CD4-positive, alpha-beta memory T cell (primary cell): Measurements from ENCODE around the gene TNFRSF18. TPM values are rescaled to one million over a fixed set of nuclear protein-coding genes. Genes with fewer than 3 reads are reported as not detected.

Experiments
- CTCF ChIA-PET: fragments of 350-600 bp; sonication (Branson Sonifier 250); formaldehyde crosslinking; loops from one replicate; lab custom pipeline; 2021; ENCODE audit warnings: inconsistent platforms; ENCODE audit not compliant: partially characterized antibody; lab: Charles Lee
- POLR2A ChIA-PET: fragments of 350-600 bp; sonication (Branson Sonifier 250); formaldehyde crosslinking; loops from one replicate; lab custom pipeline; 2021; ENCODE audit not compliant: partially characterized antibody; lab: Charles Lee
- DNase-seq, 5 donors: peaks; one replicate each; pipeline versions ENCODE4 v3.0.0 to v3.0.0-alpha.2; 2020 to 2022; ENCODE audit warnings: mixed read lengths in 1 of 5
- H3K27ac ChIP-seq: one replicate; pipeline ENCODE4 v1.7.0; 2013; ENCODE audit warnings: low read depth, low read length
- H3K27me3 ChIP-seq: 2 replicates; pipeline ENCODE4 v1.7.0; 2013; ENCODE audit warnings: mild to moderate bottlenecking, low read length, moderate library complexity; ENCODE audit not compliant: insufficient read depth
- H3K36me3 ChIP-seq: 2 replicates; pipeline ENCODE4 v1.7.0; 2013; ENCODE audit warnings: mild to moderate bottlenecking, low read length, moderate library complexity; ENCODE audit not compliant: insufficient read depth
- H3K4me1 ChIP-seq: 2 replicates; pipeline ENCODE4 v1.7.0; 2013; ENCODE audit warnings: mild to moderate bottlenecking, low read length, moderate library complexity; ENCODE audit not compliant: insufficient read depth
- H3K4me3 ChIP-seq, 2 donors: one replicate each; pipeline ENCODE4 v1.7.0; 2013; ENCODE audit warnings: low read length in 2 of 2, mild to moderate bottlenecking in 1 of 2
- H3K9me3 ChIP-seq, 2 donors: one replicate each; pipeline ENCODE4 v1.7.0; 2013; ENCODE audit warnings: low read length in 2 of 2, control low read depth in 1 of 2; ENCODE audit not compliant: control insufficient read depth in 1 of 2
- H3K27ac Mint-ChIP-seq, 7 donors: one replicate each; pipeline ENCODE4 v1.8.0; 2020 to 2021; ENCODE audit warnings: mixed read lengths in 7 of 7, mild to moderate bottlenecking in 6 of 7, inconsistent platforms in 3 of 7, moderate library complexity in 3 of 7
- H3K27me3 Mint-ChIP-seq, 2 donors: one replicate each; pipeline ENCODE4 v1.8.0; 2020 to 2021; ENCODE audit warnings: mixed read lengths in 2 of 2
- H3K36me3 Mint-ChIP-seq, 2 donors: one replicate each; pipeline ENCODE4 v1.8.0; 2020 to 2021; ENCODE audit warnings: mixed read lengths in 2 of 2, inconsistent platforms in 1 of 2, mild to moderate bottlenecking in 1 of 2
- H3K4me1 Mint-ChIP-seq, 4 donors: one replicate each; pipeline ENCODE4 v1.8.0; 2020 to 2021; ENCODE audit warnings: mixed read lengths in 4 of 4, mild to moderate bottlenecking in 1 of 4
- H3K4me3 Mint-ChIP-seq, 8 donors: one replicate each; pipeline ENCODE4 v1.8.0; 2020 to 2021; ENCODE audit warnings: mixed read lengths in 8 of 8, mild to moderate bottlenecking in 7 of 8, moderate library complexity in 6 of 8, inconsistent platforms in 3 of 8
- H3K9me3 Mint-ChIP-seq, 8 donors: one replicate each; pipeline ENCODE4 v1.8.0; 2020 to 2021; ENCODE audit warnings: mixed read lengths in 8 of 8, mild to moderate bottlenecking in 5 of 8, inconsistent platforms in 3 of 8, moderate library complexity in 1 of 8
- intact Hi-C: fragments of 100-400 bp; cut with micrococcal nuclease; formaldehyde crosslinking; loops from one replicate; pipeline ENCODE4 v1.15.1; 2023
- microRNA-seq: library from miRNA; unstranded; fragments of <30 nt; microRNA quantifications from one replicate; pipeline ENCODE4 v1.2.0, GENCODE V29; 2021; ENCODE audit warnings: borderline replicate concordance, borderline number of aligned reads, borderline microRNAs expressed, mixed read lengths
- polyA plus RNA-seq, 2 donors: library from polyadenylated mRNA; unstranded; fragments of 300-500 nt; fragmentation: Illumina TruSeq; gene quantifications; one replicate each; pipeline ENCODE4 v1.2.3, GENCODE V29; 2021
- total RNA-seq, 2 experiments: library from RNA; stranded (reverse); gene quantifications; one replicate each; pipeline ENCODE4 v1.2.3, GENCODE V29; 2021

The TNFRSF18 gene
- total and polyA plus RNA-seq, 4 experiments from 2014 or later = 8.0 to 27.1 (median 15.4) TPM

- H3K4me3 ChIP-seq = no peak overlapping the region
- Mint-ChIP-seq H3K27ac (peak overlapping the region in 5 of 7 donors; percentile 24 to 69 (median 57)), H3K9me3 (peaks cover 5 to 34% (median 20%) of the 10 kb centered on the region in 8 donors), H3K4me3 (peak overlapping the region in 3 of 8 donors; percentile 13 to 49 (median 20)), H3K27me3 (no peaks in the 10 kb centered on the region), H3K4me1 (peaks cover 0 to 14% (median 4%) of the 10 kb centered on the region in 4 donors), H3K36me3 (peaks cover 0 to 1% of the 10 kb centered on the region in 2 donors)
- ChIA-PET CTCF (no interaction called here), POLR2A (interaction anchor here (1.5 kb wide), 2 partner anchors 53 to 76 kb away, joined by 3 to 4 read pairs; no protein-coding TSS in a partner anchor)
- H3K9me3 ChIP-seq = peaks cover 0 to 5% of the 10 kb centered on the region in 2 donors
- no peak for DNase-seq
- H3K27ac ChIP-seq = no peak overlapping the region
- intact Hi-C loops = loop anchor here (5.0 kb wide), 1 partner anchor 52 kb away; the partner anchor contains the start of gene TNFRSF18
- H3K36me3 ChIP-seq = no peaks in the 10 kb centered on the region
- peaks cover 8% of the 10 kb centered on the region for H3K4me1 ChIP-seq
- no peaks in the 10 kb centered on the region for H3K27me3 ChIP-seq
These were observed 51.1 kb downstream of the TNFRSF18 start for GRCh38 chr1:1155258-1155657.

GRCh38 chr1:1153874-1154273 lies 52.5 kb downstream of the TNFRSF18 start:
- peaks cover 0 to 14% (median 4%) of the 10 kb centered on the region in 4 donors for H3K4me1 Mint-ChIP-seq
- no peaks in the 10 kb centered on the region for H3K27me3 Mint-ChIP-seq
- peak overlapping the region; percentile 26 to 89 (median 73) for H3K27ac Mint-ChIP-seq
- no peak overlapping the region for H3K4me3 ChIP-seq
- peaks cover 8% of the 10 kb centered on the region for H3K4me1 ChIP-seq
- ChIA-PET CTCF (no interaction called here), POLR2A (interaction anchor here (1.3 kb wide), 1 partner anchor 79 kb away, joined by 3 read pairs; the partner anchor contains the start of gene B3GALT6)
- H3K36me3 ChIP-seq = no peaks in the 10 kb centered on the region
- no peak overlapping the region for H3K4me3 Mint-ChIP-seq
- peaks cover 0 to 1% of the 10 kb centered on the region in 2 donors for H3K36me3 Mint-ChIP-seq
- intact Hi-C loops = no loop called here
- H3K27me3 ChIP-seq = no peaks in the 10 kb centered on the region
- no peak overlapping the region for H3K27ac ChIP-seq
- DNase-seq = no peak
- H3K9me3 ChIP-seq = peaks cover 0 to 5% of the 10 kb centered on the region in 2 donors
- H3K9me3 Mint-ChIP-seq = peaks cover 5 to 34% (median 20%) of the 10 kb centered on the region in 8 donors

Small RNA genes lying within 50 kb of the gene (microRNA-seq; reads per million reads assigned to microRNA genes)
- gene MIR200A (1.2 reads per million), gene MIR200B (7.9 reads per million, percentile 34 among the genes with 10 or more reads in this experiment), gene MIR429 (not detected)

Other genes starting within 250 kb of the TNFRSF18 start
- gene NOC2L, start 247.3 kb downstream of the TNFRSF18 start, total RNA-seq = 10 to 100 TPM; 63.6 to 69.5 TPM
- gene NOC2L, start 247.3 kb downstream of the TNFRSF18 start, polyA plus RNA-seq = 10 to 100 TPM; 63.0 to 67.7 TPM
- 10 to 100 TPM; 43.4 to 46.5 TPM for gene KLHL17, start 246.0 kb downstream of the TNFRSF18 start, total RNA-seq
- gene KLHL17, start 246.0 kb downstream of the TNFRSF18 start, polyA plus RNA-seq = 1 to 10 TPM in 1 of 2 donors, under 1 TPM in 1; 0.89 to 1.7 TPM
- 1 to 10 TPM; 2.2 to 2.9 TPM for gene PLEKHN1, start 240.1 kb downstream of the TNFRSF18 start, total RNA-seq
- under 1 TPM in 1 of 2 donors, not detected in 1; 0.50 TPM for gene PLEKHN1, start 240.1 kb downstream of the TNFRSF18 start, polyA plus RNA-seq
- gene PERM1, start 224.5 kb downstream of the TNFRSF18 start, total RNA-seq = not detected
- under 1 TPM in 1 of 2 donors, not detected in 1; 0.16 TPM for gene PERM1, start 224.5 kb downstream of the TNFRSF18 start, polyA plus RNA-seq
- not detected for gene HES4, start 206.5 kb downstream of the TNFRSF18 start, total RNA-seq
- gene HES4, start 206.5 kb downstream of the TNFRSF18 start, polyA plus RNA-seq = under 1 TPM in 1 of 2 donors, not detected in 1; 0.36 TPM
- 10 to 100 TPM; 31.6 to 33.2 TPM for gene ISG15, start 193.1 kb downstream of the TNFRSF18 start, total RNA-seq
- gene ISG15, start 193.1 kb downstream of the TNFRSF18 start, polyA plus RNA-seq = 100 to 1,000 TPM; 212 to 309 TPM
- 1 to 10 TPM; 1.2 to 1.4 TPM for gene AGRN, start 186.5 kb downstream of the TNFRSF18 start, total RNA-seq
- gene AGRN, start 186.5 kb downstream of the TNFRSF18 start, polyA plus RNA-seq = not detected
- not detected for gene RNF223, start 132.3 kb downstream of the TNFRSF18 start, total RNA-seq
- not detected for gene RNF223, start 132.3 kb downstream of the TNFRSF18 start, polyA plus RNA-seq
- gene C1orf159, start 90.5 kb downstream of the TNFRSF18 start, total RNA-seq = 10 to 100 TPM; 15.0 to 15.1 TPM
- 1 to 10 TPM; 3.8 to 7.9 TPM for gene C1orf159, start 90.5 kb downstream of the TNFRSF18 start, polyA plus RNA-seq
- gene TTLL10, start 32.7 kb downstream of the TNFRSF18 start, total RNA-seq = not detected
- under 1 TPM; 0.27 to 0.45 TPM for gene TTLL10, start 32.7 kb downstream of the TNFRSF18 start, polyA plus RNA-seq
- gene TNFRSF4, start 7.6 kb upstream of the TNFRSF18 start, total RNA-seq = 10 to 100 TPM; 13.5 to 15.5 TPM
- gene TNFRSF4, start 7.6 kb upstream of the TNFRSF18 start, polyA plus RNA-seq = 10 to 100 TPM; 63.2 to 75.1 TPM
- 100 to 1,000 TPM; 125 to 138 TPM for gene SDF4, start 25.4 kb upstream of the TNFRSF18 start, total RNA-seq
- 100 to 1,000 TPM in 1 of 2 donors, 10 to 100 TPM in 1; 97.4 to 106 TPM for gene SDF4, start 25.4 kb upstream of the TNFRSF18 start, polyA plus RNA-seq
- 10 to 100 TPM; 23.0 to 23.7 TPM for gene B3GALT6, start 25.6 kb upstream of the TNFRSF18 start, total RNA-seq
- 10 to 100 TPM in 1 of 2 donors, 1 to 10 TPM in 1; 5.4 to 14.4 TPM for gene B3GALT6, start 25.6 kb upstream of the TNFRSF18 start, polyA plus RNA-seq
- gene C1QTNF12, start 40.1 kb upstream of the TNFRSF18 start, total RNA-seq = 1 to 10 TPM; 2.4 to 3.3 TPM
- gene C1QTNF12, start 40.1 kb upstream of the TNFRSF18 start, polyA plus RNA-seq = under 1 TPM in 1 of 2 donors, not detected in 1; 0.31 TPM
- gene UBE2J2, start 67.3 kb upstream of the TNFRSF18 start, total RNA-seq = 10 to 100 TPM; 82.8 to 92.9 TPM
- 10 to 100 TPM; 79.4 to 96.7 TPM for gene UBE2J2, start 67.3 kb upstream of the TNFRSF18 start, polyA plus RNA-seq
- 10 to 100 TPM in 1 of 2 experiments, 1 to 10 TPM in 1; 9.6 to 11.5 TPM for gene SCNN1D, start 73.8 kb upstream of the TNFRSF18 start, total RNA-seq
- gene SCNN1D, start 73.8 kb upstream of the TNFRSF18 start, polyA plus RNA-seq = under 1 TPM in 1 of 2 donors, not detected in 1; 0.25 TPM
- 10 to 100 TPM; 59.7 to 65.6 TPM for gene ACAP3, start 101.3 kb upstream of the TNFRSF18 start, total RNA-seq
- gene ACAP3, start 101.3 kb upstream of the TNFRSF18 start, polyA plus RNA-seq = 1 to 10 TPM; 5.4 to 6.9 TPM
- gene PUSL1, start 102.0 kb upstream of the TNFRSF18 start, total RNA-seq = 10 to 100 TPM; 24.1 to 27.9 TPM
- 10 to 100 TPM; 15.4 to 16.7 TPM for gene PUSL1, start 102.0 kb upstream of the TNFRSF18 start, polyA plus RNA-seq
- gene INTS11, start 118.1 kb upstream of the TNFRSF18 start, total RNA-seq = 100 to 1,000 TPM; 163 to 173 TPM
- gene INTS11, start 118.1 kb upstream of the TNFRSF18 start, polyA plus RNA-seq = 10 to 100 TPM; 68.3 to 71.3 TPM
- gene CPTP, start 118.2 kb upstream of the TNFRSF18 start, total RNA-seq = 10 to 100 TPM; 25.0 to 28.3 TPM
- gene CPTP, start 118.2 kb upstream of the TNFRSF18 start, polyA plus RNA-seq = 10 to 100 TPM; 15.4 to 26.8 TPM
- 1 to 10 TPM; 1.5 TPM for gene TAS1R3, start 124.7 kb upstream of the TNFRSF18 start, total RNA-seq
- gene TAS1R3, start 124.7 kb upstream of the TNFRSF18 start, polyA plus RNA-seq = under 1 TPM in 1 of 2 donors, not detected in 1; 0.47 TPM
- gene DVL1, start 142.8 kb upstream of the TNFRSF18 start, total RNA-seq = 10 to 100 TPM; 43.7 to 44.6 TPM
- gene DVL1, start 142.8 kb upstream of the TNFRSF18 start, polyA plus RNA-seq = 1 to 10 TPM in 1 of 2 donors, under 1 TPM in 1; 0.19 to 1.9 TPM
- gene MXRA8, start 152.0 kb upstream of the TNFRSF18 start, total RNA-seq = under 1 TPM in 1 of 2 experiments, not detected in 1; 0.35 TPM
- under 1 TPM in 1 of 2 donors, not detected in 1; 0.57 TPM for gene MXRA8, start 152.0 kb upstream of the TNFRSF18 start, polyA plus RNA-seq
- 10 to 100 TPM; 60.4 to 72.7 TPM for gene AURKAIP1, start 168.6 kb upstream of the TNFRSF18 start, total RNA-seq
- 100 to 1,000 TPM; 159 to 179 TPM for gene AURKAIP1, start 168.6 kb upstream of the TNFRSF18 start, polyA plus RNA-seq
- gene CCNL2, start 192.7 kb upstream of the TNFRSF18 start, total RNA-seq = 100 to 1,000 TPM; 388 to 394 TPM
- 10 to 100 TPM; 18.3 to 36.6 TPM for gene CCNL2, start 192.7 kb upstream of the TNFRSF18 start, polyA plus RNA-seq
- 100 to 1,000 TPM; 119 to 123 TPM for gene MRPL20, start 200.7 kb upstream of the TNFRSF18 start, total RNA-seq
- 100 to 1,000 TPM; 171 to 202 TPM for gene MRPL20, start 200.7 kb upstream of the TNFRSF18 start, polyA plus RNA-seq
- gene ANKRD65, start 214.7 kb upstream of the TNFRSF18 start, total RNA-seq = not detected
- gene ANKRD65, start 214.7 kb upstream of the TNFRSF18 start, polyA plus RNA-seq = not detected
- gene VWA1, start 229.1 kb upstream of the TNFRSF18 start, total RNA-seq = not detected
- not detected for gene VWA1, start 229.1 kb upstream of the TNFRSF18 start, polyA plus RNA-seq
- 1 to 10 TPM; 1.5 to 1.6 TPM for gene ATAD3C, start 243.1 kb upstream of the TNFRSF18 start, total RNA-seq
- 1 to 10 TPM; 1.8 to 2.1 TPM for gene ATAD3C, start 243.1 kb upstream of the TNFRSF18 start, polyA plus RNA-seq